GM19193 (cell line): ENCODE data around the gene PCDHGA4.

Experiments
- POLR2A ChIP-seq: IDR thresholded peaks from 4 replicates; pipeline ENCODE4 v1.6.1; 2011; ENCODE audit not compliant: insufficient read depth, insufficient read length; ENCODE audit errors: extremely low read depth

PCDHGA4 gene

GRCh38 chr5:141343953-141344463 is 10.8 kb upstream of the PCDHGA4 start:
- no peak for TF ChIP-seq POLR2A

GRCh38 chr5:141345327-141345726 is 9.5 kb upstream of the PCDHGA4 start:
- no peak for TF ChIP-seq POLR2A

DNA sequence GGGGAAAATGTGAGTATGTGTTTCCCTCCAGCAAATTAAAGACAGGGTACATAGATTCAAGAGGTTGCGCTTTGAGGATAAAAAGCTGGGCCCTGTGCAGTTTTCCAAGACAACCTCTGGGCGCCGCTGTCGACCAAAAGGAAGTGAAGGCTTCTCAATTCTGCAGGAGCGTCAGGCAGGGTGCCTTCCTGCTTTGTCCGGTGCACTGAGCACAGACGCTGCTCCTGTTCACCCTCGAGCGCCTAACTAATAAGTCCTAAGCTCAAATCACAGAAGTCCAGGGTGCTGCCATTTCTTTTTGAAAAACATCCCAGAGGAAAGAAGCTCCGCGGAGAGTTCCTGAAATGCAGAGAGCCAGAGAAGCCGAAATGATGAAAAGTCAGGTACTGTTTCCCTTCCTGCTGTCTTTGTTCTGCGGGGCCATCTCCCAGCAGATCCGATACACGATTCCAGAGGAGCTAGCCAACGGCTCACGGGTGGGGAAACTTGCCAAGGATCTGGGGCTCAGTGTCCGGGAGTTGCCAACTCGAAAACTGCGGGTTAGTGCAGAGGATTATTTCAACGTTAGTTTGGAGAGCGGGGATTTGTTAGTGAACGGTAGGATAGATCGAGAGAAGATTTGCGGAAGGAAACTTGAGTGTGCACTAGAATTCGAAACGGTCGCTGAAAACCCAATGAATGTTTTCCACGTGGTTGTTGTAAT is 4.8 kb upstream of the PCDHGA4 start, which contains the start of gene PCDHGB1:
PCDHGB1 (plus strand) TSS at position 183 of the 703 bp plus-strand sequence; CDS start at position 345, 162 bp downstream.
- TF ChIP-seq POLR2A: no peak

DNA sequence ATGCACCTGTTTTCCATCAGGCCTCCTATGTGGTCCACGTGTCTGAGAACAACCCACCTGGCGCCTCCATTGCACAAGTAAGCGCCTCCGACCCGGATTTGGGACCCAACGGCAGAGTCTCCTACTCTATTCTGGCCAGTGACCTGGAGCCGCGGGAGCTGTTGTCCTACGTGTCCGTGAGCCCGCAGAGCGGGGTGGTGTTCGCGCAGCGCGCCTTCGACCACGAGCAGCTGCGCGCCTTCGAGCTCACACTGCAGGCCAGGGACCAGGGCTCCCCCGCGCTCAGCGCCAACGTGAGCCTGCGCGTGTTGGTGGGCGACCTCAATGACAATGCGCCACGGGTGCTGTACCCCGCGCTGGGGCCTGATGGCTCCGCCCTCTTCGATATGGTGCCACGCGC is 3.2 kb upstream of the PCDHGA4 start:
- no peak for TF ChIP-seq POLR2A

DNA sequence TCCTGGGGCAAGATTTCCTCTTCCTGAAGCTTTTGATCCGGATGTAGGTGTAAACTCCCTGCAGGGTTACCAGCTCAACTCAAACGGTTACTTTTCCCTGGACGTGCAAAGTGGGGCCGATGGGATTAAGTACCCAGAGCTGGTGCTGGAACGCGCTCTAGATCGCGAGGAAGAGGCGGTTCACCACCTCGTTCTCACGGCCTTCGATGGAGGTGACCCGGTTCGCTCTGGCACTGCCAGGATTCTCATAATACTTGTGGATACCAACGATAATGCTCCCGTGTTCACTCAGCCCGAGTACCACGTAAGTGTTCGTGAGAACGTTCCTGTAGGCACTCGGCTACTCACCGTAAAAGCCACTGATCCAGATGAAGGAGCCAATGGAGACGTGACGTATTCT is 820 bp downstream of the PCDHGA4 start:
- TF ChIP-seq POLR2A: no peak

GRCh38 chr5:141356133-141356532 is 1.3 kb downstream of the PCDHGA4 start:
- no peak for TF ChIP-seq POLR2A

GRCh38 chr5:141356950-141357349 is 2.1 kb downstream of the PCDHGA4 start:
- TF ChIP-seq POLR2A: no peak

GRCh38 chr5:141359790-141360426 is 5.1 kb downstream of the PCDHGA4 start, which contains the start of gene PCDHGB2:
TSS of gene PCDHGB2 (plus strand) at chr5:141359994. CDS start at chr5:141360136, 142 bp downstream.
- no peak for TF ChIP-seq POLR2A

- TF ChIP-seq POLR2A: no peak
These were observed 5.9 kb downstream of the PCDHGA4 start for GRCh38 chr5:141360685-141361084.

DNA sequence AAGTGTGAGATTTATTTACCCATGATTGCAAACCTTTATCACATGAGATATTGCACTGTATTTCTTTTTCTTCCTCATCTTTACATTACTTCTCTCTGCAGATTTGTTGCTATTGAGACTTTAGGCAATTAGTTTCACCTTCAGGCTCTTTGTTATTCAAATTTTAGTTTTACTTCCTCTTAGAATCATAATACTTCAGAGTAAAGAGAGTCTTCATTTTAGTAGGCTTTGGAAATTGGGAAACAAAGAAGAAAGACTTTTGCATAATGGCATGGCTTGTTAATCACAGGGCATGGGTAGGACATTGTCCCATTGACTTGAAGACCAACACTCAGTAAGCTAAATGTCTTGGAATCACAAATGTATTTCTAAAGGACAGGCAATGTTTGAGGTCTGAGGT is 7.9 kb downstream of the PCDHGA4 start:
- TF ChIP-seq POLR2A: no peak

DNA sequence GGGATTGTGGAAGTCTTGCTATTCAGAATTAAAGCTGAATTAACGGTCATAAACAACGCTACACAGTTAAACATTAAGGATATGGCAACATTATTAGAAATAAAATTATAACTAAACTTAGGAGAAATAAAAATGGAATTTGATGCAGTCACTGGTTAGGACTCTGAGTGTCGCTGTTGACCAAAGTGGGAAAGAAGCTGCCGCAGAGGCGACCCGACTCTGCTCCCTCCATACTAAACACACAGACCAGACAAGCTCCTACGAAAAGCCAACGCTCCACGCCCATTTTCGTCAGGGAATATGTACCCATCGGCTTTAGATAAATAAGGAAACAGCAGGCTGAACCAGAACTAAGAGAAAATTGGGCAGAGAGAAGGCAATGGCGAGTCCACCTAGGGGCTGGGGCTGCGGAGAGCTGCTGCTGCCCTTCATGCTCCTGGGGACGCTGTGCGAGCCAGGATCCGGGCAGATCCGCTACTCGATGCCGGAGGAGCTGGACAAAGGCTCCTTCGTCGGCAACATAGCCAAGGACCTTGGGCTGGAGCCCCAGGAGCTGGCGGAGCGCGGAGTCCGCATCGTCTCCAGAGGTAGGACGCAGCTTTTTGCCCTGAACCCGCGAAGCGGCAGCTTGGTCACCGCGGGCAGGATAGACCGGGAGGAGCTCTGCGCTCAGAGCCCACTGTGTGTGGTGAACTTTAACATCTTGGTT is 9.3 kb downstream of the PCDHGA4 start, which contains the start of gene PCDHGA5:
PCDHGA5 (plus strand) TSS at position 211 of the 709 bp plus-strand sequence; CDS start at position 380, 169 bp downstream.
- no peak for TF ChIP-seq POLR2A

- TF ChIP-seq POLR2A: no peak
These were observed 11.4 kb downstream of the PCDHGA4 start for GRCh38 chr5:141366016-141366896.

- TF ChIP-seq POLR2A: no peak
These were observed 15.4 kb downstream of the PCDHGA4 start, which contains the start of gene PCDHGB3 for GRCh38 chr5:141369994-141370848. TSS of gene PCDHGB3 (plus strand) at chr5:141370242. CDS start at chr5:141370395, 153 bp downstream.

DNA sequence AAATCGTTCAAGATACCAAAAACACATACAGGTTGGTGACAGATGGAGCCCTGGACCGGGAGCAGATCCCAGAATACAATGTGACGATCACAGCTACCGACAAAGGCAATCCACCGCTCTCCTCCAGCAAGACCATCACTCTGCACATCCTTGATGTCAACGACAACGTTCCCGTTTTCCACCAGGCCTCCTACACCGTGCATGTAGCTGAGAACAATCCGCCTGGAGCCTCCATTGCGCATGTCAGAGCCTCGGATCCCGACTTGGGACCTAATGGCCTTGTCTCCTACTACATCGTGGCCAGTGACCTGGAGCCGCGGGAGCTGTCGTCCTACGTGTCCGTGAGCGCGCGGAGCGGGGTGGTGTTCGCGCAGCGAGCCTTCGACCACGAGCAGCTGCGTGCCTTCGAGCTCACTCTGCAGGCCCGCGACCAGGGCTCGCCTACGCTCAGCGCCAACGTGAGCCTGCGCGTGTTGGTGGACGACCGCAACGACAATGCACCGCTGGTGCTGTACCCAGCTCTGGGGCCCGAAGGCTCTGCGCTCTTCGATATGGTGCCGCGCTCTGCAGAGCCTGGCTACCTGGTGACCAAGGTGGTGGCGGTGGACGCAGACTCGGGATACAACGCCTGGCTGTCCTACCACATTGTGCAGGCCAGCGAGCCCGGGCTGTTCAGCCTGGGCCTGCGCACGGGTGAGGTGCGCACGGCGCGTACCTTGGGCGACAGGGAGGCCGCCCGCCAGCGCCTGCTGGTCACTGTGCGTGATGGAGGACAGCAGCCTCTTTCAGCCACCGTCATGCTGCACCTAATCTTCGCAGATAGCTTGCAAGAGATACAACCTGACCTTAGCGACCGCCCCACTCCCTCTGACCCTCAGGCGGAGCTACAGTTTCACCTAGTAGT is 17.0 kb downstream of the PCDHGA4 start:
- no peak for TF ChIP-seq POLR2A
